Stimulated activated CD4-positive, alpha-beta T cell treated with anti-CD3 and anti-CD28 coated beads, Interleukin-2, amount 100 ng/mL, for 4 hours (primary cell): ENCODE data around the gene SLC22A12.
A peak's percentile ranks its signal among the peaks of the same experiment; 100 is the strongest.
"Not testable (repeated sequence)": the region's sequence is repeated elsewhere in the genome, so short reads cannot be mapped to it uniquely, and the experiment has no call there.

Experiments used
- DNase-seq: peaks from one replicate; pipeline ENCODE4 v3.0.0-alpha.2; 2020; ENCODE audit warnings: low read depth

The SLC22A12 gene

GRCh38 chr11:64590763-64591221 is at the start of gene SLC22A12:
TSS of gene SLC22A12 (plus strand) at chr11:64591220. CDS start at chr11:64591557, 337 bp downstream.
- no peak for DNase-seq

DNA sequence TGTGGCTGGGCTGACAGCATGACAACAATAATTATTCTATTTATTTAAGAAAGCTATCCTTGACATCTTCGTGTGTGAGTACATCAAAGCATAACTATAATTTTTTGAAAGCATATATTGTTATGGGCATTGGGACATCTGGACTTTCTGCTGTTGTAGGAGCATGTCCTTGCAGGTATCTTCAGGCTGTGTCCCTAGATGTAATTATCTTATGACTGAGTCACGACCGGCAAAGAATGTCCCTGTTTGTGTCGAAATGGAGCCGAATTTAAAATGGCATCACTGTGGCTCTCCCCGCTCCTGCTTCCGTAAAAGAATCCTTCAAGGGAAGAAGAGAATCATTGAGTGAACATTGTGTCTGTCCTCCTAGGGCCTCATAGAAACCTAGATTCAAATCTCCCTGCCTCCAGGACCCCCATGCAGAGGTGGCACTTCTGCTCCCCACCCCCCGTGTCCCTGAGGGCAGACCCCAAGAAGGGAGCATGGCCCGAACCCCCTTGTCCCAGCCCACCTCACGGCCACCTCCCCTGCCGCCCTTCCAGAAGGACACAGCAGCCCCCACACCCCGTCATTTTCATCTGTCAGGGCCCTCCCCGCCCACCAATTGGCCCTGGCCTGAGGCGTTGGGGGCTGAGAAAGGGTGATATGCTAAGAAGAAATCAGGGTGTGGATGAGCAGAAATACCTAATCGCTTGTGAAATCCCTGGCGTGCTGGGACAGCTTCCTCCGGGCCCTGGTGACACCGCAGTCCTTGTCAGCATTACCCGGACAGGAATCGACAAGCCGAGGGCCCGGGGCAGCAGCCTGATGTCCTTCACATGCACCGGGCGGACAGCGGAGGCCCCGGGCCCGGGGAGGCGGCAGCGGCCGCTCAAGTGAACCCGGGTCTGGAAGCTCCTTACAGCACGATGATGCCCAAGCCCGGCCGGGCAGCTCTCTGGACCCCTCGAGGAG is 48.6 kb upstream of the SLC22A12 start:
- no peak for DNase-seq

DNA sequence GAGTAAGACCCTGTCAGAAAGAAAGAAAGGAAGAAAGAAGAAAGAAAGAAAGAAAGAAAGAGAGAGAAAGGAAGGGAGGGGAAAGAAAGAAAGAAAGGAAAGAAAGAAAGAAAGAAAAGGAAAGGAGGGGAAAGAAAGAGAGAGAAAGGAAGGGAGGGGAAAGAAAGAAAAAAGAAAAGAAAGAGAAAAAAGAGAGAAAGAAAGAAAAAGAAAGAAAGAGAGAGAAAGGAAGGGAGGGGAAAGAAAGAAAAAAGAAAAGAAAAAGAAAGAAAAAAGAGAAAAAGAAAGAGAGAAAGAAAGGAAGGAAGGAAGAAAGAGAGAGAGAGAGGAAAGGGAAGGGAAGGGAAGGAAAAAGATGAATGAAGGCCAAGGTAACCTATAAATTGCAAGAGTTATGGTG is 47.2 kb upstream of the SLC22A12 start:
- DNase-seq: no peak

- DNase-seq: no peak
Measured at GRCh38 chr11:64544616-64545296, 46.3 kb upstream of the SLC22A12 start.

DNA sequence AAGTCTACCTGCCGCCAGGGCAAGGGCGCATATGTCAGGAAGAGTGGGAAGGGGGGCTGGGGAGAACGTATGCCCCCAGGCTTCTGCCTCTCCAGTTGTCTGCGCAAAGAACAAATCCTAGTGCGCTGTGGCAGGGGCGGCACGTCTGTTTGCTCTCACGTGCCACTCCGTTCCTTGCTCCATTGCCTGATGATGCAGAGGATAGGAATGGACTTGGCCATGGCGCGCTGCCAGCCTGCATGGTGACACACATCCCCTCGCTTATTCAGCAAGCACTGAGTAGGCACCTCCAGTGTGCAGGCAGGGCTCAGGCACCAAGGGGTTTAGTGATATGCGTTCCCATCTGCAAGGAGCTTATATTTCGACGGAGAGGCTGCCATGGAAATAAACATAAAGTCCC is 45.4 kb upstream of the SLC22A12 start:
- no peak for DNase-seq

GRCh38 chr11:64546176-64546575 is 44.8 kb upstream of the SLC22A12 start:
- DNase-seq: no peak

DNA sequence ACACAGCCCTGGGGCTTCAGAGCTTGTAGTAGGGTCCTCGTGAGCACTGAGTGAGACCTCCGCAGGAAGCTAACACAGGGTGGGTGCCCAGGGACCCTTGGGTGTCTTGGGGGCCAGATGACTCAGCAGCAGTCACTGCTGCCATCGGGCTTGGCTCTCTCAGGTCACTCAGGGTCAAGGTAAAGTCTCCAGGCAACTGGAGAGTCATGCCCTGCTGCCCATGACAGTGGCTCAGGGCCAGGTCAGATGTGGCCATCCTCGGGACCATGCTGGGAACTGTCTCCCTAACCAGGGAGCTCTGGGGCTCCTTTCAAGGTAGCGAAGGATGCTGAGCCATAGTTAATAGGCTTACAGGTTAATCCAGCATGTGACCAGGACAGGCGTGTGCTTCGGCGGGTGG is 44.4 kb upstream of the SLC22A12 start:
- no peak for DNase-seq

DNA sequence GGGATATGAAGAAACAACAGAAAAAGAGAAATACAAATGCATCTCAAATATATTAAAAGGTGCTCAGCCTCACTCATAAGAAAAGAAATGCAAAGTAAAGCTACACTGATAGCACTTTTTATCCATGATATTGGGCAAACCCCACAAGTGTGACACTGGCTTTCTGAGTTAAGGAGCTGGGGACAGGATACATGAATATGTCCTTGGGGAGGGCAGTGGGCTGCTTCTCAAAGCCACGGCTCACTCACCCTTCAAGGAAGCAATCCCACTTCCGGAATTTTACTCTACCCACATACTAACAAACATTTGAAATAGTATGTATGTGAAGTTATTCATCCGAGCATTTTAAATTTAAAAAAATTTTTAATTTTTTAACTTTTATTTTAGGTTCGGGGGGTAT is 41.1 kb upstream of the SLC22A12 start:
- no peak for DNase-seq

- DNase-seq: peak; percentile 24
Measured at GRCh38 chr11:64553554-64554201, 37.3 kb upstream of the SLC22A12 start.

DNA sequence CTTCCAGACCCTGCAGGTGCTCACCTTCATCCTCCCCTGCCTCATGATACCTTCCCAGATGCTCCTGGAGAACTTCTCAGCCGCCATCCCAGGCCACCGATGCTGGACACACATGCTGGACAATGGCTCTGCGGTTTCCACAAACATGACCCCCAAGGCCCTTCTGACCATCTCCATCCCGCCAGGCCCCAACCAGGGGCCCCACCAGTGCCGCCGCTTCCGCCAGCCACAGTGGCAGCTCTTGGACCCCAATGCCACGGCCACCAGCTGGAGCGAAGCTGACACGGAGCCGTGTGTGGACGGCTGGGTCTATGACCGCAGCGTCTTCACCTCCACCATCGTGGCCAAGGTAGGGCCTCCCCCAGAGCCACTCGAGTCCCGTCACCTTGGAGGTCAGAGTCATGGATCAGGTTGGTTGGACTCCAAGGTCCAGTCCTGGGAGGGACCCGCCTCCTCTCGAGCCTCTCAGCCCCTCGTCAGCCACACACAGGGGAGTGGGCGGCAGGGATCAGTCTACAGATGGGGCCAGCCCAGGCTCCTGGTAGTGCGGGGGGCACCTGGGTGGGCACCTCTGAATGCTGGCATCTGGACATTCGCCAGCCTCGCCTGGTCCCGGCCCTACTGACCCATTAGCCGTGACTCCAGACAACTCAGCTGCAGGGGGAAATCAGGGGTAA is 34.8 kb upstream of the SLC22A12 start:
- no peak for DNase-seq

DNA sequence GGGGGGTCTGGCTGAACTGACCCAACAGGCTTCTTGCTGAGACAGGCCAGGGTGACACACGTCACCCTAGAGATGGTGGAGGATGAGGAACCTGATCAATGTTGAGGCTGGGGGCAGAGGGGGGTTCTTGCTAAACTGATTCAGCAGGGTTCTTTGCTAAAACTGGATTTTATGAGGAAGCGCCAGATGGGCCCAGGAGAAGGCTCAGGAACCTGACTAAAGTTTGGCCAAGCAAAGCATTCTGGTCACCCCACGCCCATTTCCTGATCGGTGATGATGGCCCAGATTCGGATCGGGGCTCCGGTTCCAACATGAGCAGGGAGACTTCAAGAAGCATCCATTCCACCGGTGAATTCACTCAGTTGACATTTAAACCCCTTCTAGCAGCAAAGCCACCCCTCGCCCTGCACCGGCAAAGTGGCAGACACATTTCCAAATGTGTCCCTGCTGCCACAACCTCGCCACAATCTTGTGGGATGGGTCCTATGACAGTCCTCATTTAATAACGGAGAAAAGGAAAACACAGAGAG is 34.2 kb upstream of the SLC22A12 start:
- no peak for DNase-seq

- no peak for DNase-seq
Measured at GRCh38 chr11:64558065-64558745, 32.8 kb upstream of the SLC22A12 start.

DNA sequence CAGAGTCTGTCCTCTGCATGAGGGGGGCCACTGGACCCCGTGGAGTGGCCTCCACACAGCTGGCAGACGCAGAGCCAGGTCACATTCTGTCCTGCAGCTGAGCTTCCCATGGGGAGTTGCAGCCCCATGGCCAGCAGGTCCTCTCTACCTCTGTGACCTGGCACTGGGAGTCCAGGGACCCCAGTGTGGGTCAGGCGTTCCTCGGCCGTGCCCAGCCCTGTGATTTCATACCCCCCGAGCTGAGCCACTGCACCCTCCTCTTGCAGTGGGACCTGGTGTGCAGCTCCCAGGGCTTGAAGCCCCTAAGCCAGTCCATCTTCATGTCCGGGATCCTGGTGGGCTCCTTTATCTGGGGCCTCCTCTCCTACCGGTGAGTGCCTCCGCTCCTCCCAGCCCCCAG is 32.2 kb upstream of the SLC22A12 start:
- no peak for DNase-seq

DNA sequence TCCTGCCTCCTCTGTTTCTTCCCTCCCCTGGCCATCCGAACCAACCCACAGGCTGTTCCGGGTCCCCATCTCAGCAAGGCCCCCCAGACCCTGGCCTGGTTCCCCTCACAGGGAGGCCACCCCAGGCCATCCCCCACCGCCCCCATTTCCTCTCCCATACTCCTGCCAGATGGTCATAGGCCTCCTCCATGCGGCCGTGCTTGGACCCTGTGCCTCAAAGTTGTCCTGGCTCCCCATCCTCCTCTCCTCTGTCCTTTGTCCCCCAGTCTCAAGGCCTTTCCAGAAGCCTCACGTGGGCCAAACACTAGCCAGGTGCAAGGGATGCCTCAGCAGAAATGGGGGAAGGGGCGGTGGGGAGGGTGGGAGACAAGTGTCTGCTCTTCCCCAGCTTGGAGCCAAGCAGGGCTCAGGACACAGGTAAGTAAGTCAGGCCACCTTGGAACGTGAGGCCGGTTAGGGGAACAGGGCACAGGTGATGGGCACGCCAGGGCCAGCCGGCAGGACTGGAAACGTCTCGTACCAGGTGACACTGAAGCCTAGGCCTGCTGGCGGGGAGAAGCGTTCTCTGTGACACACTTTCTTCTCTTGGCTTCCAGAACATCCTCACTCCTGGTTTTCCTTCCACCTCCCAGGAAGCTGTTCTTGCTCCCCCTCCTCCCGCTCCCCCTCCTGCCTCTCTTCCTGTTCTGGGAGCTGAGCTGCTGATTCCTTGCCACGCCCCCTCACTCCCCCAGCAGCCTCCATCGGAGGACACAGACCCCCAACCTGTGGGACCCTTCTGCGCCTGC is 31.5 kb upstream of the SLC22A12 start:
- no peak for DNase-seq

- DNase-seq: no peak
Measured at GRCh38 chr11:64560139-64560771, 30.8 kb upstream of the SLC22A12 start.

DNA sequence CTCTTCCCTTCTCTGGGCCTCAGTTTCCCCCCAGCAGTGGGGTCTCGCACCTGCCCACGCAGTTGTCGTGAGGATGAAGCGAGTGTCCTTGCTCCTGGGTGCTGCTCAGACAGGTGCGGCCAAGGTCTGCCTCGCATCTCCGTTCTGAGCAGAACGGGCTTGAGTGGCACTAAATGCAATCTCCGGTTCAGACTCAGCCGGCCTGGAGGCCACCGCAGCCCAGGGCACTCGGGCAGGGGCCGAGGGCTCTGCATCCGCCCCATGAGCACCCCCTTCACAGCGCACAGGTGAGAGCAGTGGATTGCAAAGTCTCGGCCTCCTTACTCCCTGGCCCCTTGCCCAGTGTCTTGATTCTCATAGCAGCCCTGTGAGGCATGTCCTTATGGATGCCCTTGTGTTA is 30.1 kb upstream of the SLC22A12 start:
- DNase-seq: no peak

GRCh38 chr11:64561429-64561828 is 29.6 kb upstream of the SLC22A12 start:
- DNase-seq: not testable (repeated sequence)

GRCh38 chr11:64561984-64562722 is 28.9 kb upstream of the SLC22A12 start:
- DNase-seq: no peak

DNA sequence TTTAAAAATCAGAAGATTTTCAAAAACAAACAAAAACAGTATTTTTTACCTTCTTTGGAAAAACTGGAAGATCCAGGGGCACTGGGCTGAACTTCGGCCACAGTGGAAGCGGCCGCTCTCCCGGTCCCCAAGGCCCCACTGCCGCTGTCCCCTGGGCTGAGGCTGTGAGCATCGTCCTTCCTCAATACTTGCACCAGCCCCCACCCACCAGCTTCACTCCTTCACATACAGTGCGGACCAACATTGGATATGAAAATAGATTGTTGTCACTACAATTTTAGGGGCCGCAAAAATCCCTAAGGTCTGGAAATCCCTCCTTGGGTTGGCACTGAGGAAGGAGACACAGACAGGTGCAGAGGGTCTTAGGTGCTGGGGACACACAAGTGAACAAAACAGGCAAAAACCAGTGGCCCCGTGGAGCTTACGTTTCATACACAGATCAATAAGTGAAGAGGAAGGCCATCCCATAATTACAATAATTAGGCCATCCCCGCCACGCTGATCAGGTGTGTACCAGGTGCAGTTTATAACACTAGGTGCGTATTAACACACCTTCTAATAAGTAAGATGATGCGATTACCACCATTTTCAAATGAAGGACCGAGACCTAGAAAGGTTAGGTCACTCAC is 28.2 kb upstream of the SLC22A12 start:
- no peak for DNase-seq
